Posterior vena cava (tissue), 2 donors: ENCODE results near the gene DDX60. TPM values are rescaled to one million over a fixed set of nuclear protein-coding genes. Genes with fewer than 3 reads are reported as not detected.

Experiments
- total RNA-seq, 2 donors: library from RNA; stranded (reverse); fragmentation: NEBNext Ultra II Directional; extraction: Animal tissue kit (Norgen Biotek cat#: 25700); gene quantifications; one replicate each; pipeline ENCODE4 v1.2.1, GENCODE V29; 2021
- donor health status: DM: yes; HTN: yes; CAD: no.
- donor health status: DM: yes; HTN: yes; CAD: no.

DDX60 gene
- total RNA-seq, 2 donors from 2014 or later: 14.3 to 18.4 TPM

Other genes starting within 250 kb of the DDX60 start
- not detected for gene ANXA10, start 226.2 kb downstream of the DDX60 start, total RNA-seq
- 10 to 100 TPM; 19.4 to 22.3 TPM for gene DDX60L, start 161.7 kb upstream of the DDX60 start, total RNA-seq
- gene PALLD, start 178.3 kb upstream of the DDX60 start, total RNA-seq: 100 to 1,000 TPM; 649 to 791 TPM